GM13977 (cell line): ENCODE data around the gene TLK1.

Source experiments
- DNase-seq: peaks from one replicate; pipeline ENCODE4 v3.0.0; 2012; ENCODE audit warnings: low spot score
- in situ Hi-C: fragments of 300-500 bp; cut with MboI; formaldehyde crosslinking; loops from one replicate; pipeline ENCODE4 v1.12.0; 2022; ENCODE audit warnings: low sequenced_read_pairs, low pct_unique_long_range_greater_than_20kb, mixed read lengths, inconsistent platforms; ENCODE audit not compliant: unreplicated experiment
- TF ChIP-seq, protein P1 (sequence below): IDR thresholded peaks from 2 replicates; pipeline ENCODE4 v1.5.1; 2012; ENCODE audit warnings: mild to moderate bottlenecking, control low read depth; ENCODE audit not compliant: insufficient read depth; ENCODE audit errors: extremely low read depth, missing control alignments

TLK1 gene

DNA sequence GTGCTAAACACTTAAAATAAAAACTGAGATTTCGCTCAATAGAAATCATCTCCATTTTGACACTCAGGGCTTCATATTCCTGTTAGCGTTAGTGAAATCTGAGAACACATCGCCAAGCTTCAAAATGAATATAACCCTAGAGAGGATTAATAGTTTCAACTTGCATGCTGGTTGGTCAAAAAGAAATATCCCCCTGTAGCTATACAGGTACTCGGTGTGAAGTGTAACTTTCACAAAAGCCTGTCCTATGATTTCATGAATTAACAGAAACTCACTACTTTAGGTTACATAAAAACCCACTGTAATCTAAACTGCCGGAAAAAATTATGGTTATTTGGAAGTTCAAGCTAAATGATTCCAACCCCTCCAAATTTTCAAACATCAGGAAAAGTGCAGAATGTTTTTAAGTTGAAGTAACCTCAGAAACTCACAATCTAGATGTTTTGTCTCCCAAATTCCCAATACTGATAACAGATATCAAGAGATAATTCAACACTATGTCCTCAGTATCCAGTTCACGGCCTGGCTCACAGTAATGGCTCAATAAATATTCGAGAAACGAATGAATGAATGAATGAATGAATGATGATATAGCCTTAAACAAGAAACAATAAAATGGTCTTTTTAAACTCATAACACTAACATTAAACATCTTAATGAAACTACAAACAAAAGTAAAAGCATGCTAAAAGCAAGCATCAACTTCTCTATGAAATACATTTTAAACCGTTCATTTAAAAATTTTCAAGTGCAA is 2.5 kb downstream of the TLK1 start:
- DNase-seq: peak; percentile 39
- in situ Hi-C loops: loop anchor here (5.0 kb wide), 1 partner anchor 259 kb away; no protein-coding TSS in a partner anchor
- TF ChIP-seq, protein P1, sequence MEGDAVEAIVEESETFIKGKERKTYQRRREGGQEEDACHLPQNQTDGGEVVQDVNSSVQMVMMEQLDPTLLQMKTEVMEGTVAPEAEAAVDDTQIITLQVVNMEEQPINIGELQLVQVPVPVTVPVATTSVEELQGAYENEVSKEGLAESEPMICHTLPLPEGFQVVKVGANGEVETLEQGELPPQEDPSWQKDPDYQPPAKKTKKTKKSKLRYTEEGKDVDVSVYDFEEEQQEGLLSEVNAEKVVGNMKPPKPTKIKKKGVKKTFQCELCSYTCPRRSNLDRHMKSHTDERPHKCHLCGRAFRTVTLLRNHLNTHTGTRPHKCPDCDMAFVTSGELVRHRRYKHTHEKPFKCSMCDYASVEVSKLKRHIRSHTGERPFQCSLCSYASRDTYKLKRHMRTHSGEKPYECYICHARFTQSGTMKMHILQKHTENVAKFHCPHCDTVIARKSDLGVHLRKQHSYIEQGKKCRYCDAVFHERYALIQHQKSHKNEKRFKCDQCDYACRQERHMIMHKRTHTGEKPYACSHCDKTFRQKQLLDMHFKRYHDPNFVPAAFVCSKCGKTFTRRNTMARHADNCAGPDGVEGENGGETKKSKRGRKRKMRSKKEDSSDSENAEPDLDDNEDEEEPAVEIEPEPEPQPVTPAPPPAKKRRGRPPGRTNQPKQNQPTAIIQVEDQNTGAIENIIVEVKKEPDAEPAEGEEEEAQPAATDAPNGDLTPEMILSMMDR: no peak

DNA sequence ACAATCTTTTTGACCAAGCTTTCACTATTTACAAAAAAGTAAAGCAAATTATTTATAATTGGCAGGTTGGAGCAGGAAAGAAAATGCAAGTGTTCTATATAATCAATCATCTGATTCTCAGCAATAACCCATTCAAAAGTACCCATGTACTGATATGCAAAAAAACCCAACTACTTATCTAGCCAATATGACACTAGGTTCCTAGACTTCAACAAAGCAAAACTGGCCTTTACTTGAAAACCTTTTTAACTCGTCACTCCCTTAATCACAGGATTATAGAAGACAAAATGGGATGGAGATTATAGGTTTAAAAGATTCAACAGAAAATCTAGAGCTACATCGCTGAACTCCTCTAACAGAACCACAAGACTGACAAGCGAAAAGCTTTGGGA is 3.6 kb downstream of the TLK1 start:
- DNase-seq: no peak
- TF ChIP-seq, protein P1: no peak
- in situ Hi-C loops: loop anchor here (5.0 kb wide), 1 partner anchor 260 kb away; no protein-coding TSS in a partner anchor

DNA sequence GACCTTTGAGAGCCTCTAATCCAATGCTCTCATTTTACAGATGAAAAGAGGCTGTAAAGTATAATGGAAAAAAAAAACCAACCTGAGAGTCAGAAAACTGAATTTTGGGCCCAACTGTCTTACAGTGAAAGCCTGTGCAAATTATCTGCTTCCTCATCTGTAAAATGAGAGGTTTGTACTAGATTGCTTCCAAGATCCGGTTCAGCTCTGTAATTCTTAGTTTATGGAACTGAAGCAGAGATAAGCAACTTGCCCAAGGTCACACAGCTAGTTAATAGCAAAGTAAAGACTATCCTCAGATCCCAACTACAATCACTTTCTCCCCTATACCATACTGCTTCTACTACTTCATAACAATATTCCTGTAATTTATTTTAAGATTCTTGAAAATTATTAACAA is 6.3 kb downstream of the TLK1 start:
- DNase-seq: no peak
- TF ChIP-seq, protein P1: no peak
- in situ Hi-C loops: no loop called here

DNA sequence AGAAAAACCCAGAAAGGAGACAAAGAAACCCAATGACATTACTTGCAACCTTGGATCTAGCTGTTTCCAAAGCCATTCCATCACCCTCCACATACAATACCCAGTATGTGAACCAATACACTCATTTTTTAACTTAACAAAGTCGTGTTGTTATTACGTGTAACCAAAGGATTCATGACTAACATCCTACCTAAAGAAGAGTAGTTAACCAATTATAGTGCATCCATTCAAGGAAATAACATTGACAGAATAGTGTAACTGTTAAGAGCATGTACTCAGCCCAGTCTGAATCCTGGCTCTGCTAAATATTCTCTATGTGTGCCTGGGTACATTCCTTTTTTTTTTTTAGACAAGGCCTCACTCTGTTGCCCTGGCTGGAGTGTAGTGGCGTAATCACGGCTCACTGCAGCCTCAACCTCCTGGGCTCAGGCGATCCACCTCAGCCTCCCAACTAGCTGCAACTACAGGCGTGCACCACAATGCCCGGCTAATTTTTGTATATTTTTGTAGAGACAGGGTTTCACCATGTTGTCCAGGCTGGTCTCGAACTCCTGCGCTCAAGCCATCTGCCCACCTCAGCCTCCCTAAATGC is 9.9 kb downstream of the TLK1 start:
- in situ Hi-C loops: no loop called here
- DNase-seq: no peak

DNA sequence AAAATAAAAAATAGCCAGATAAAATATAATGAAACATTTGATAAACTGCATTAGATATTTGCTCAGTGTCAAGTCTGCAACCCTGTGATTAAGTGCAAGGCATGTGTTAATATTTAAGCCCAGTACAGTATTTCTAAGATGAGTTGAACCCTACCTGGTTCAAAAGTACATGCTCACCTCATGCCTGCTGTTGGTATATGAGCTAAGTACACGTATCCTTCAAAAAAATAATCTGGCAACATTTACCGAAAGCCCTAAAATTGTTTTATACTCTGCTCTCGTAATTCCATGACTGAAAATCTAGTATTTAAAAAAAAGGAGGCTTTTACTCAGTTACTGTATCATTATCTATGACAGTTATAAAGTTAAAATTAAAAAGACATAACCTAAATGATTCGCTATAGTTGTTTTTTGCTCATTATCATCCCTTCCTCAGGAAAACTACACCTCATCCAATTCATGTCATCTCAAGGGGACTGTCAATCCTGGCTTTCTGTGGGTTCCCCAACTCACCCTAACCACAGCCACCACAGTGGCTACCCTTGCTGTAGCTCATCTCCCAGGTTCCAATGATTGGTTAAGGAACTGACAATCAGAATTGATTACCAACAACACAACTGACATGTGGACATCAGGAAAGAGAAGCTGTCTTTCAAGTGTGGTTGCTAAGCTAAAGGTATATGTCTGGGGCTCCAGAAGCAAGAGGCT is 10.6 kb downstream of the TLK1 start:
- in situ Hi-C loops: no loop called here

More for the DNA sequence above, 9.9 kb downstream of the TLK1 start:
- TF ChIP-seq, protein P1: no peak

More for the DNA sequence above, 10.6 kb downstream of the TLK1 start:
- TF ChIP-seq, protein P1: no peak
- no peak for DNase-seq
